Left forelimb (tissue), 1 donor: Measurements from ENCODE around the gene CLMN.
"Not testable (repeated sequence)": the region's sequence is repeated elsewhere in the genome, so short reads cannot be mapped to it uniquely, and the experiment has no call there.

Experiments used
- DNase-seq: peaks from one replicate; pipeline ENCODE4 v3.0.0-alpha.2; 2018; ENCODE audit warnings: low spot score

Gene CLMN

DNA sequence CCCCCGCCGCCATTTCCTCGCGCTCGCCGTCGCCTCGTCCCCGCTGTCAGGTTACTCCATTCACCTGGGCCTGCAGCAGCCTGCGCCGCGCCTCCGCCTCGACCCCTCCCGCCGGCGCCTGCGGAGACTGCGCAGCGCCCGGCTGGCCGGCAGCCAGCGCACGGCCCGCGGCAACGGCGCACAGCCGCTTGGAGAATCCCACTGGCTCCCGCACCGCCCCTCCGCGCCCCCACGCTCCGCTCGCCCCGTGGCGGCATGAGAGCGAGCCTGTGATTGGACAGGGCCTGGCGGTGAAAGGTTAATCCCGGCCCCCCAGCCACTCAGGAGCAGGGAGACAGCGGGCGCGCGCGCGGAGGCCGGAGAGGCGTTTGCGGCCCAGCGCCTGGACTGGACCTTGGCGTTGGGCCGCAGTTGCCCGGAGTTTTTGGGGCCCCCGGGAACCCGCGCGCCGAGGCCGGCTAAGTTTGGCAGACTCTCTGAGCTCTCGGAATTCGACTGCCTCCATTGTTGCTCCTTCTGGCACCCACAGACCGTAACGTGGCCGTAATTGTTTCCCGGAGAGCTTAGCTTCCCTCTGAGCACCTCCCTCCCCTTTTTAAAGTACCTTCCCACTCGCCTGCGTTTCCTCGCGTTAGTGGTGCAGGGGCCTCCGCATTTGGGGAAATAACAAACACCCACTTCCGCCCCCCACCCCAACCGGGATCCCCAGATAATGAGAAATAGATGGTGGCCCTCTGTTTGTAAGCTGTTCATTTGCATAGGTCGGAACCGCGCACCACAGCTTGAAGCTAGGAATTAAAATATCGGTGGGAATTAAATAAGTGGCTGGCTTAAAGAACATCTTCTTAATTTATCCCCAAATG, 162.2 kb downstream of the CLMN start, which contains the start of gene DICER1:
Gene DICER1 (minus strand): TSS at position 203 of the 863 bp plus-strand sequence. CDS start 24,071 bp downstream, outside the sequence.
- DNase-seq = peak; percentile 99

DNA sequence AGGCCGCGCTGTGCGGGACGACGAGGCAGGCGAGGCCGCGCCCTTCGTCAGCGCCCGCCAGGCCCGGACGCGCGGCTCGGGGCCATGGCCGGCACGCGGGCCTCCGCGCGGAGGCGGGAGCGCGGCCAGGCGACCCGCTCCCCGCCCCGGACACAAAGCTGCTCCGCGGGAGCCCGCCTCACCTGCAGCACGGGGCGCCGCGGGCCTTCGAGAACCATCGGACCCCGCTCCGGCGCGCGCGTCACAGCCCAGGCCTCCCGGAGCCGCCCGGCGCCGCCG, 162.7 kb downstream of the CLMN start:
- no peak for DNase-seq

GRCh38 chr14:95156161-95157047, 163.3 kb downstream of the CLMN start:
- peak; percentile 77 for DNase-seq

- DNase-seq = no peak
These were observed 164.7 kb downstream of the CLMN start for GRCh38 chr14:95155045-95155444.

DNA sequence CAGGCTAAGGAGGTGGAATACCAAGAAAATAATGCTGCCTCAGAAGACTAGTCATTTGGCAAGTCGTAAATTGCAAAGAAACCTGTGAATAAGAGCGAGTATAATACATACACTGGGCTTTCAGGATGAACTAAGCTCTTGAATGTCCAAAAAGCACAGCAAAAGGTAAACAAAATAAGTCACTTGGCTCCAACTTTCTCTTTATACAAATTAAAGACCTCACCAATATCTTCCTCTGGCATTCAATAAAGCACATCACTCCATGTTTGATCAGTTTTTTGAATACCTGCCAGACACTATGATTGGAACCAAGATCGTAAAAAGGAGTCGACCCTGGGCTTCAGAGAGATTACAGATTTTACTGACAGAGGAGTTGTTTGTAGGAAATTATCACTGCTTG, 165.8 kb downstream of the CLMN start:
- no peak for DNase-seq

DNA sequence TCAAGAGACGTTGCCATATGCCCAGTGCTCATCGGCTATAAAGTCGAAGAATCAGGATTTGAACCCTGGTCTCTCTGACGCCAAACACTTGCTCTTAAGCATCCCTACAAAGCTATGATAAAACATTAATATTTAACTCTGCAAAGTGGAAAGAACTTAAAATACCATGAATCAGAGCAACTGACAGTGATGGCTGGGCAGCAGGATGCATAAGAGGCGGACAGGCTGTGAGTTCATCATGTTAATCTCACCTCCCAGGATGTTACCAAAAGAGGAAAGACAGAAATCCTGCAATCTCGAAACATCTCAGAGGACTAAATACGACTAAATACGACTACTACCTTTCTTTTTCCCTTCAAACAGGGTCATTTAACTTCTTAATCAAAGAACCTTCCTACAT, 168.1 kb downstream of the CLMN start:
- no peak for DNase-seq

DNA sequence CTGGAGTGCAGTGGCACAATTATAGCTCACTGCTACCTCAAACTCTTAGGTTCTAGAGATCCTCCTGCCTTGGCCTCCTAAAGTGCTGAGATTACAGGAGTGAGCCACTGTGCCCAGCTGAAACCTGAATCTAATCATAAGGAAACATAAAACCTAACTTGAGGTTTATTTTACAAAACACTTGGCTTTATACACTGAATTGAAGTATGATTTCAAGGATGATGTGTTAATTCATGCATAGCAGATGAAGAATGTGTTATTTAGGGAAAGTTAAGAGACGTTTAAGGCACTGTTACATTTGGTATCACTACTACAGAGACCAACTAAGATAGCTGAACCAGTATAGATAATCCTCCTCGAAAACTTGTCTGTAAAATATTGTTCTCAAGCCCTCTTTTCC, 168.8 kb downstream of the CLMN start:
- no peak for DNase-seq

DNA sequence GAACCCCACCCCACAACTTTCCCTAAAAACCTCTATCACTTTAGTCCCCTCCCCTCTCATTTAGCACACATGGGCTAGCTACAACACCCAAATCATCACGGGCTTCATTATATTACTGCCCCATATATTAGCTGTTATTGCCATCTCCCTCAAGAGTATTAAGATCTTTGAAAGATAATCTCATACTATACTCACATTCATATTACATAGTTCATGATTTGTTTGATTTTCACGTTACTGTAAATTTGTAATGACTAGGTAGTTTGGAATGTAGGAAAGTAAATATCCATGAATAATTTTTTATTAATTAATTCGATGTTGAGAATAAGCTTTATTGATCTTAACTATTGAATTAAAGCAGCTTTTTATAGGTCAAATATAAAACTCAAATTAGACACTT, 170.3 kb downstream of the CLMN start:
- DNase-seq = no peak

GRCh38 chr14:95147597-95147996, 172.1 kb downstream of the CLMN start:
- DNase-seq = no peak

DNA sequence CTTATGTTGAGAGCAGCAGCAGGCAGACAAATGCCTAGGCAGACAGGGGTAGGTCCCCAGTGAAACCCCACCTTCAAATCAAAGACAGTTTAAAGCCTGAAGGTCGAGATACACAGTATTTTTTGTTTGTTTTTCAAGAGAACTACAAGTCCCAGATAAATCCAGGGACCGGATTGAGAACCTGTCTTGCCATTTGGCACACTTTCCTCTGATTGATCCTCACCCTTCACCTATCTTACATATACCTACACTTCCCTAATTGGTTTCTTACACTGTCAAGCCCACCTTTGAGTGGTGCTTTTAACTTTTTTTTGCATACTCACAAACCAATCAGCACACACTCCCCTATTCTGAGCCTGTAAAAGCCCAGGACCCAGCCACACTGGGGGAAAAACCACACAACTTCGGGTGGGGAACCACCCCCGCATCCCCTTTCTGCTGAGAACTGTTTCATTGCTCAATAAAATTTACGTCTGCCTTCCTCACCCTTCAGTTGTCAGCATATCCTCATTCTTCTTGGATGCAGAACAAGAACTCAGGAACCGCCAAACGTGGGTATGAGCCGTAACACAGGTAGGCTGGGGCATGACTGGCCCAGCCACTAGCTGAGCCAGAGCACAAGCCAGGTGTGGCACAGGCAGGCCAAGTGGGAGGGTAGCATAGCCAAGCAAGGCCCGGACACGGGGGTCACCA, 173.5 kb downstream of the CLMN start:
- DNase-seq = no peak

DNA sequence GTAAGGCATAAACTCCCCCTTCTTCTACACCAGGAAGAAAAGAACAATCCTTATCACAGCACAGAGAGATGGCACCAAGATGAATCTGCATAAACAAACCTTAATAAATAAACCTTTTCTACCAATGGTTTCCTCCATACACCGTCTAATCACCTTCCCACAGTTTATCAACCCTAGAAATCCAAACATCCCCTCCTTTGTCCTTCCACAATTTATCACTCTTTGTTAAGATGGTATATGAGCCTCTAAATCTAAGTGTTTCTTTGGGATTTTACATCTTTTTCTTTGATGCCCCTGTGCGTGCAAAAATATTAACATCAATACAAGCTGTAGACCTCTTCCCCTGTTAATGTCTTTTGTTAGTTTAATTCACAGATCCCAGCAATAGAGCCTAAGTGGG, 174.9 kb downstream of the CLMN start:
- DNase-seq = no peak

DNA sequence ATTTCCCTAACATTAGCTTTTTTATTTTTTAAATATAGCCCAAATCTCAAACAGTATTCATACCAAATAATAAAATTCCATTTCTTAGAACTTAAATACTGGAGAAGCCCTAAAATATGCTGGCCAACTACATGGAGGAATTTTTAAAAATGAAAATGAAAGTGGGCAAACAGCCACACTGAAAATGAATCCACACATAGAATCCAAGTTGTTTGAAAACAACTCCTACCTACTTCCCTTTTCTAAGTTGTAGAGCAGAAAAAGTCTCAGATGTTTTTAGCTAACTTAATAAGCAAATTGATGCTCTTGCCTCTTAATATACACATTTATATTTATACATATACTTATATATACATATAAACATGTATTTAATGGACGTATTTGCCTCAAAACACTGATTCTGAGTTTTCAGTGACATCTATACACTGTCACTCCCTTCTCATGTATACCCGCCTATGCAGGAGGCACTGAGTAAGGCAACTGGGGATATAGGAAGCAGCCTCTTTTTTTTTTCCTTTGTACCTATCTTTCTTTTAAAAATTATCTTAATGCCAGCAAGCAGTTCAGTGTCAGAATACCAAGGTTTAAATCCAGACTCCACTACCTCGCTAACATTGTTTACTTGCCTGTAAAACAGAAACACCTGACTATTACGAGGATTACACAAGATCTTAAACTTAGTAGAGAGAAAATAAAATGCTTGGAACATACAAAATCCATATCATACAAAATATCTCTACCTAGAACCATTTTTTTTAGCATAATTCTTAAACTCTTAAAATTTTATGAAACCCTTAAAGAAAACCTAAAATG, 175.7 kb downstream of the CLMN start:
- DNase-seq = no peak

DNA sequence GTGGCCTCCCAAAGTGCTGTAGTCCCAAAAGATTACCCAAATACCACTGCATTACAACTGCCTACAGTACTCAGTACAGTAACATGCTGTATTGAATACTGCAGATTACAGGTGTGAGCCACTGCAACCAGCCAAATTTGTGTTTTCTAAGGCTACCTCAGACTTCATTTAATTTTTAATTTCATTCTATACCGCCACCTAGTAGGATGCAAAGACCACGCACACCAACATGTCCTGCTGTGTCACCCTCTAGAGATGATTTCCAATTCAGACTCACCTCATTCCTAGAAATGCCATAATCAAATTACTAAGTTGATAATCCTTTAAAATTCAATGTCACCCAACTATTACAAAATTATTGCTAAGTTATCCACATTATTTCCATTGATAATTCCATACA, 177.5 kb downstream of the CLMN start:
- DNase-seq = no peak

DNA sequence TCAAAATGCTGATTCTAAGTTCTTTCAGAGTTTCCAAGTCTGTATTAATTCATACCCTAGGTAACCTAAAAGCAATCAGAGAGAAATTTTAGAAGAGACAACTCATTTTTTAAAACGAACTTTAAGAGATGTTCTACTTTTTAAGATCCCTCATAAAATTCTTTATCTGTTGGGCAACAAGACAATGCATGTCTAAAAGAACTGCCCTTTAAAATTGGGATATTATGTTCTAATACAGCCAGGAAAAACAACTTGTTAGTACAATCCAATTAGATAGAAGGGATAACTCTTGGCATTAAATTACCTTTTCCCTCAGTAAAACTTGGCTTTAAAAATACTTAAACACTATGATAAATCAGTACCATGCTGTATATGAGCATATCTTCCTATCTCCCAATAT, 178.0 kb downstream of the CLMN start:
- no peak for DNase-seq

GRCh38 chr14:95140060-95140858, 179.4 kb downstream of the CLMN start:
- DNase-seq = no peak

DNA sequence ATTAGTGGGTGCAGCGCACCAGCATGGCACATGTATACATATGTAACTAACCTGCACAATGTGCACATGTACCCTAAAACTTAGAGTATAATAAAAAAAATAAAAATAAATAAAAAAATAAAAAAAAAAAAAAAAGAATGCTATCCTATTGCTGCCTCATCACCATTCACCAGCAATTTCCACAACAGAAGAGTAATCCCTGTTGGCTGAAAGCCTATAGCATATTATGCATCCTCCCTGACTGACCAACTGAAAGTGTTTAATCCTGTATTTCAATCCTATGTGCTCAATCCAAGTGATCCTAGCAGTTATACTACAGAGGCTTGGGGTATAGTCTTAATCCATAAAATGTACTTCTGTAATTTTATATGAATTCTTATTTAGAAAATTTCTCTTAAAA, 180.8 kb downstream of the CLMN start:
- DNase-seq = no peak

DNA sequence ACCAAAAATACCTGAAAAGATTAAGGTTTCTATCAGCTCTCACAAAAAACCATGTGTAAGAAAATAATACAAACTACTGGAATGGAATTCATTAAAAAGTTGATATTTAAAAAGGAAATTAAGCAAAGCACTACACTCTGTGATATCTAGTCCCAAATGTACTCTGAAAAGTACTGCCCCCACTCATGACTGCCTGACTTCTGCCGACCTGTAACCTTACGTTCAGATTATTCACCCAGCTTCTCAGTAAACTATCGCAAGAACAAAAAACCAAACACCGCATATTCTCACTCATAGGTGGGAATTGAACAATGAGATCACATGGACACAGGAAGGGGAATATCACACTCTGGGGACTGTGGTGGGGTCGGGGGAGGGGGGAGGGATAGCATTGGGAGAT, 181.3 kb downstream of the CLMN start:
- not testable (repeated sequence) for DNase-seq

DNA sequence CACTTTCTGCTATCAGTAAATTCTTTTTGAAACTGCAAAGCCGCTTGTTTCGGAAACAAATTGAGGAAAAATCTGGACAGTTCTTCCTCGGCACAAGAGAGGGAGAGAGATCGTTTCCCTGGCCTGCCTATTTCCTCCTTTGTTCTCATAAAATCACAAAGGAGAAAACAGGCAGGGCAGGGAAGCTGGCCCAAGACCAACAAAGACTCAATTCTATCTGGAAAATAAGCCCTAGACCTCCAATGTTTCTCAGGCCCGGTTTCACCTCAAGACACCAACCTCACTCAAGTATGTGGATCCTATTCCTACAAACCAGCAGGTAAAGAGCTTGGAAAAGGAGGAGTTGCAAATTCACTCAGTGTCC, 181.9 kb downstream of the CLMN start:
- DNase-seq = no peak

DNA sequence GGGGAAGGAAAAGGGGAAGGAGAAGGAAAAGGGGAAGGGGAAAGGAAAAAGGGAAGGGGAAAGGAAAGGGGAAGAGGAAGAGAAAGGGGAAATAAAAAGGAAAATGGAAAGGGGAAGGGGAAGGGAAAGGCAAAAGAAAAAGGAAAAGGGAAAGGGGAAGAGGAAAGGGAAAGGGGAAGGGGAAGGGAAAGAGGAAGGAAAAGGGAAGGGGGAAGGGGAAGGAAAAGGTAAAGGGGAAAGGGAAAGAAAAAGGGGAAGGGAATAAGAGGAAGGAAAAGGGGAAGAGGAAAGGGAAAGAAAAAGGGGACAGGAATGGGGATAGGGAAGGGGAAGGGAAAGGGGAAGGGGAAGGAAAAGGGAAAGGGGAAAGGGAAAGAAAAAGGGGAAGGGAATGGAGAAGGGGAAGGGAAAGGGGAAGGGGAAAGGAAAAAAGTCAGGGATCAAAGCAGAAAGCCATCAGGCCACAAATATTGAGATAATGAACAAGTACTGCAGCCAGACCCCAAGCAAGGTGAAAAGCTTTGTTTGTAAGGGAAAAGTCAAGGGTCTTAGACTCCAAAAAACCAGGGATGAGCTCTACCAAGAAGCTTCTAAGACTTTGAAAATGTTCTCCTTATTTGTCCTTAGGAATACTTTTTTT, 182.4 kb downstream of the CLMN start:
- DNase-seq = no peak

DNA sequence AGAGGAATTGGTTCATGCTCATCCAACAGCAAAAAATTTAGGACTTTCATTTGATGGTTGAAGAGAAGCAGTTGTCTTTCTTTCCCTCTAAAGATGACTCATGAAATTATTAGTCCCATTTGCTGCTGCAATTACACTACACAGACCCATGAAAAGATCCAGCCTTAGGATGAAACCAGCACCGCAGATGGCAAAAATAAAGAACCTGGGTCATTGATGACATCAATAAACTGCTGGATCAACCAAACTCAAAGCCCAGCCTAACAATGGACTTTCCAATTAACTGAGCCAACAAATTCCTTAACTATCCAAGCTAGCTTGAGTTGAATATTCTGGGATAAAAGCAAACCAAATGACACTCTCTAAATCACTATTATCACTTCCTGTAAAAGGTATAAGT, 183.1 kb downstream of the CLMN start:
- no peak for DNase-seq
